M059J (cell line): ENCODE results near the gene ALKBH3. TPM values are rescaled to one million over a fixed set of nuclear protein-coding genes. Genes with fewer than 3 reads are reported as not detected.
A peak's percentile ranks its signal among the peaks of the same experiment; 100 is the strongest.

Source experiments
- DNase-seq: peaks from one replicate; pipeline ENCODE4 v3.0.0-alpha.2; 2012; ENCODE audit warnings: low read depth
- total RNA-seq: library from RNA; depleted of rRNA; stranded (reverse); fragments of >200 nt; shearing (Covaris generic); gene quantifications from 2 replicates; pipeline ENCODE4 v1.2.3, GENCODE V29; 2014

ALKBH3 gene
- total RNA-seq, 1 experiment from 2014 or later: 67.3 TPM

- no peak for DNase-seq
Observed at GRCh38 chr11:43894546-43894945, 13.9 kb downstream of the ALKBH3 start.

- no peak for DNase-seq
Observed at GRCh38 chr11:43895601-43896000, 15.0 kb downstream of the ALKBH3 start.

- DNase-seq: no peak
Observed at GRCh38 chr11:43898574-43898973, 17.9 kb downstream of the ALKBH3 start.

GRCh38 chr11:43899094-43899493, 18.5 kb downstream of the ALKBH3 start:
- DNase-seq: no peak

GRCh38 chr11:43901551-43901950, 20.9 kb downstream of the ALKBH3 start:
- DNase-seq: no peak

GRCh38 chr11:43903078-43903477, 22.4 kb downstream of the ALKBH3 start:
- no peak for DNase-seq

GRCh38 chr11:43903969-43904368, 23.3 kb downstream of the ALKBH3 start:
- no peak for DNase-seq

- DNase-seq: no peak
Observed at GRCh38 chr11:43904742-43905535, 24.3 kb downstream of the ALKBH3 start.

GRCh38 chr11:43905813-43906241, 25.2 kb downstream of the ALKBH3 start:
- DNase-seq: peak; percentile 32

- DNase-seq: no peak
Observed at GRCh38 chr11:43907028-43907975, 26.7 kb downstream of the ALKBH3 start.

GRCh38 chr11:43908191-43908590, 27.6 kb downstream of the ALKBH3 start:
- no peak for DNase-seq

- no peak for DNase-seq
Observed at GRCh38 chr11:43908683-43909082, 28.1 kb downstream of the ALKBH3 start.

GRCh38 chr11:43913829-43914380, 33.3 kb downstream of the ALKBH3 start:
- no peak for DNase-seq

- DNase-seq: no peak
Observed at GRCh38 chr11:43914466-43914865, 33.8 kb downstream of the ALKBH3 start.

GRCh38 chr11:43916621-43917020, 36.0 kb downstream of the ALKBH3 start:
- no peak for DNase-seq

- no peak for DNase-seq
Observed at GRCh38 chr11:43917851-43918250, 37.2 kb downstream of the ALKBH3 start.

- no peak for DNase-seq
Observed at GRCh38 chr11:43918662-43919061, 38.0 kb downstream of the ALKBH3 start.

GRCh38 chr11:43919852-43920597, 39.4 kb downstream of the ALKBH3 start:
- DNase-seq: no peak

- DNase-seq: peak; percentile 100
Observed at GRCh38 chr11:43920598-43921419, 40.2 kb downstream of the ALKBH3 start.

- DNase-seq: no peak
Observed at GRCh38 chr11:43921561-43922294, 41.1 kb downstream of the ALKBH3 start.
